IMR-90 (cell line): ENCODE measurements around the gene GPA33. TPM values are rescaled to one million over a fixed set of nuclear protein-coding genes. Genes with fewer than 3 reads are reported as not detected.

Source experiments
- ATAC-seq: fragments of 200-7000 bp; cut with Tn5 transposase; 2 replicates; pipeline ENCODE4 v1.9.1; 2020; ENCODE audit warnings: low read depth, mild to moderate bottlenecking, moderate library complexity
- BruUV-seq: library from RNA; stranded (reverse); fragments of 400-500 nt; replicated peaks from 2 replicates; lab custom pipeline; 2021; lab: Mats Ljungman, UMichigan
- CTCF ChIA-PET: fragments of 300-600 bp; formaldehyde crosslinking; extraction: SDS; loops from one replicate; lab custom pipeline; 2021; ENCODE audit warnings: antibody characterized with exemption; lab: Yijun Ruan, JAX
- POLR2A ChIA-PET: fragments of 300-600 bp; sonication (Branson Sonifier 250); formaldehyde crosslinking; loops from one replicate; lab custom pipeline; 2022; ENCODE audit warnings: antibody characterized with exemption; ENCODE audit not compliant: unreplicated experiment; lab: Charles Lee
- DNase-seq: peaks from one replicate; pipeline ENCODE4 v3.0.0; 2013
- H2AFZ ChIP-seq: replicated peaks from 2 replicates; pipeline ENCODE3; 2013; ENCODE audit warnings: low read length, mild to moderate bottlenecking; ENCODE audit not compliant: poor library complexity
- H2AK5ac ChIP-seq: 2 replicates; pipeline ENCODE4 v1.6.1; 2013; ENCODE audit warnings: low read depth, low read length, inconsistent platforms
- H2AK9ac ChIP-seq: replicated peaks from 2 replicates; pipeline ENCODE3; 2013; ENCODE audit warnings: mild to moderate bottlenecking, low read depth, low read length, moderate library complexity; ENCODE audit not compliant: poor library complexity
- H2BK120ac ChIP-seq: 2 replicates; pipeline ENCODE4 v1.6.1; 2013; ENCODE audit warnings: low read depth, low read length, inconsistent platforms
- H2BK15ac ChIP-seq: 3 replicates; pipeline ENCODE4 v1.6.1; 2013; ENCODE audit warnings: low read depth, low read length, inconsistent platforms
- H2BK20ac ChIP-seq: 2 replicates; pipeline ENCODE4 v1.6.1; 2013; ENCODE audit warnings: low read depth, mild to moderate bottlenecking, inconsistent platforms, low read length, moderate library complexity
- H2BK5ac ChIP-seq: 2 replicates; pipeline ENCODE4 v1.6.1; 2013; ENCODE audit warnings: mild to moderate bottlenecking, low read depth, low read length, inconsistent platforms; ENCODE audit not compliant: poor library complexity, severe bottlenecking
- H3K14ac ChIP-seq: replicated peaks from 2 replicates; pipeline ENCODE4 v1.6.1; 2013; ENCODE audit warnings: low read depth, low read length, inconsistent platforms
- H3K18ac ChIP-seq: 2 replicates; pipeline ENCODE4 v1.6.1; 2013; ENCODE audit warnings: low read depth, low read length, control low read depth
- H3K23ac ChIP-seq: 2 replicates; pipeline ENCODE4 v1.6.1; 2013; ENCODE audit warnings: low read depth, low read length, inconsistent platforms
- H3K27ac ChIP-seq: 2 replicates; pipeline ENCODE4 v1.5.1; 2013; ENCODE audit warnings: mild to moderate bottlenecking, control low read depth, low read length; ENCODE audit not compliant: insufficient read depth
- H3K27me3 ChIP-seq: 2 replicates; pipeline ENCODE4 v1.6.1; 2013; ENCODE audit warnings: low read length; ENCODE audit not compliant: control insufficient read depth, insufficient read depth
- H3K36me3 ChIP-seq: 2 replicates; pipeline ENCODE4 v1.6.1; 2013; ENCODE audit warnings: low read length, mixed read lengths; ENCODE audit not compliant: control insufficient read depth, insufficient read depth
- H3K4ac ChIP-seq: 2 replicates; pipeline ENCODE4 v1.6.1; 2013; ENCODE audit warnings: low read depth, low read length, inconsistent platforms
- H3K4me1 ChIP-seq: 2 replicates; pipeline ENCODE4 v1.6.1; 2013; ENCODE audit warnings: low read length, mixed read lengths; ENCODE audit not compliant: control insufficient read depth, insufficient read depth
- H3K4me2 ChIP-seq: 2 replicates; pipeline ENCODE4 v1.6.1; 2013; ENCODE audit warnings: low read depth, mild to moderate bottlenecking, control low read depth, low read length, moderate library complexity
- H3K4me3 ChIP-seq: 2 replicates; pipeline ENCODE4 v1.5.1; 2013; ENCODE audit warnings: low read depth, mild to moderate bottlenecking, control low read depth, low read length, moderate library complexity; ENCODE audit not compliant: insufficient read depth
- H3K56ac ChIP-seq: 2 replicates; pipeline ENCODE4 v1.6.1; 2013; ENCODE audit warnings: low read length, inconsistent platforms; ENCODE audit not compliant: insufficient read depth; ENCODE audit errors: extremely low read depth
- H3K79me1 ChIP-seq, 2 experiments: 2 replicates each; pipeline ENCODE4 v1.6.1; 2013; ENCODE audit warnings: low read length in 2 of 2, inconsistent platforms in 1 of 2, low read depth in 1 of 2
- H3K9ac ChIP-seq: 2 replicates; pipeline ENCODE4 v1.6.1; 2013; ENCODE audit warnings: low read depth, low read length, control low read depth
- H3K9me1 ChIP-seq: 2 replicates; pipeline ENCODE4 v1.6.1; 2013; ENCODE audit warnings: low read length, inconsistent platforms; ENCODE audit not compliant: insufficient read depth
- H3K9me3 ChIP-seq: 2 replicates; pipeline ENCODE4 v1.6.1; 2013; ENCODE audit warnings: low read length; ENCODE audit not compliant: control insufficient read depth, insufficient read depth
- H4K20me1 ChIP-seq: 2 replicates; pipeline ENCODE4 v1.6.1; 2013; ENCODE audit warnings: low read length, inconsistent platforms; ENCODE audit not compliant: insufficient read depth
- H4K5ac ChIP-seq: 2 replicates; pipeline ENCODE4 v1.6.1; 2013; ENCODE audit warnings: mild to moderate bottlenecking, low read depth, low read length, control low read depth
- H4K8ac ChIP-seq, 2 experiments: 2 replicates each; pipeline ENCODE4 v1.6.1; 2013; ENCODE audit warnings: low read depth in 2 of 2, low read length in 2 of 2, control low read depth in 1 of 2, inconsistent platforms in 1 of 2
- H4K91ac ChIP-seq: 2 replicates; pipeline ENCODE4 v1.6.1; 2013; ENCODE audit warnings: low read depth, low read length, inconsistent platforms; ENCODE audit not compliant: insufficient read depth
- MXI1 ChIP-seq: IDR thresholded peaks from 2 replicates; pipeline ENCODE4 v1.6.1; 2012; ENCODE audit warnings: low read depth, mild to moderate bottlenecking, low read length, moderate library complexity, borderline replicate concordance
- RAD21 ChIP-seq: IDR thresholded peaks from 2 replicates; pipeline ENCODE4 v1.6.1; 2012; ENCODE audit warnings: low read length, improper control_type of control experiment
- WGBS, 2 experiments: methylation state at CpG; one replicate each; pipeline versions ENCODE4 v1.1.5 to v1.1.7; 2013; ENCODE audit warnings: missing lambda C conversion rate in 2 of 2; ENCODE audit not compliant: insufficient read length in 1 of 2; ENCODE audit errors: extremely low coverage in 2 of 2; 5-methylcytosine and 5-hydroxymethylcytosine counted together
- dilution Hi-C: fragments of 300-500 bp; cut with HindIII; formaldehyde crosslinking; loops from one replicate; pipeline ENCODE4 v1.14.3; 2018; ENCODE audit warnings: low sequenced_read_pairs; ENCODE audit not compliant: unreplicated experiment
- in situ Hi-C: fragments of 300-500 bp; cut with MboI; formaldehyde crosslinking; loops from 3 replicates; pipeline ENCODE4 v1.14.3; 2019; ENCODE audit warnings: low sequenced_read_pairs, inconsistent platforms, mixed read lengths
- intact Hi-C: fragments of 100-400 bp; cut with micrococcal nuclease; formaldehyde crosslinking; loops from 2 replicates; pipeline ENCODE4 v1.10.0; 2022
- polyA plus RNA-seq, 3 experiments: library from polyadenylated mRNA; depleted of rRNA; stranded (reverse); fragments of >200 nt; gene quantifications; 2 replicates each; pipeline ENCODE4 v1.2.3, GENCODE V29; 2012; ENCODE audit warnings: low replicate concordance in 1 of 3
- total RNA-seq: library from RNA; depleted of rRNA; stranded (reverse); fragments of >200 nt; gene quantifications from 2 replicates; pipeline ENCODE4 v1.2.3, GENCODE V29; 2012
- TF ChIP-seq, protein P1 (sequence below): fragments of 150-350 bp; IDR thresholded peaks from 2 replicates; pipeline ENCODE4 v1.6.1; 2017; ENCODE audit warnings: mild to moderate bottlenecking, antibody characterized with exemption, low read length, low read depth
- TF ChIP-seq, protein P2 (sequence below): conservative IDR thresholded peaks from 2 replicates; pipeline ENCODE4 v1.5.1; 2012; ENCODE audit warnings: mild to moderate bottlenecking, low read depth, low read length, improper control_type of control experiment

Gene GPA33
- total and polyA plus RNA-seq, 2 of the 4 experiments (the other 2 are of a cell fraction) = not detected

DNA sequence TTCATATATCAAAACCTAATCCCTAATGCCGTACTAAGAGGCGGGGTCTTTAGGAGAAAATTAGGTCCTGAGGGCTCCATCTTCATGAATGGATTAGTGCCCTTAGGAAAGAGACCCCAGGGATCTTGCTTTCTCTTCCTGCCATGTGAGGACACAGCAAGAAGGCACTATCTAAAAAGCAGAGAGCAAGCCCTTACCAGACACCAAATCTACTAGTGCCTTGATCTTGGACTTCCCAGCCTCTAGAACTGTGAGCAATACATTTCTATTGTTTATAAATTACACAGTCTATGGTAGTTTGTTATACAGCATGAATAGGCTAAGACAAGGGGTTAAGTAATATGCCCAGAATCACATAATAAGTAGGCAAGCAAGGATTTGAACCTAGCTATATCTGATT is 46.6 kb upstream of the GPA33 start:
- no peaks in the 10 kb centered on the region for H4K20me1 ChIP-seq
- H3K4me2 ChIP-seq = no peak overlapping the region
- DNase-seq = no peak
- no peak overlapping the region for H4K91ac ChIP-seq
- ChIA-PET POLR2A (no interaction called here), CTCF (interaction anchor here (1.0 kb wide), 1 partner anchor 419 kb away, joined by 3 read pairs; no protein-coding TSS in a partner anchor)
- no peak for ATAC-seq
- no peak overlapping the region for H2BK15ac ChIP-seq
- no peak overlapping the region for H3K18ac ChIP-seq
- H2AK9ac ChIP-seq = no peak overlapping the region
- peaks cover 1% of the 10 kb centered on the region; the same call in 1 of the 2 replicates for H3K27me3 ChIP-seq
- TF ChIP-seq, protein P1, sequence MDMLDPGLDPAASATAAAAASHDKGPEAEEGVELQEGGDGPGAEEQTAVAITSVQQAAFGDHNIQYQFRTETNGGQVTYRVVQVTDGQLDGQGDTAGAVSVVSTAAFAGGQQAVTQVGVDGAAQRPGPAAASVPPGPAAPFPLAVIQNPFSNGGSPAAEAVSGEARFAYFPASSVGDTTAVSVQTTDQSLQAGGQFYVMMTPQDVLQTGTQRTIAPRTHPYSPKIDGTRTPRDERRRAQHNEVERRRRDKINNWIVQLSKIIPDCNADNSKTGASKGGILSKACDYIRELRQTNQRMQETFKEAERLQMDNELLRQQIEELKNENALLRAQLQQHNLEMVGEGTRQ = no peak
- TF ChIP-seq RAD21 (no peak), MXI1 (no peak)
- TF ChIP-seq, protein P2, sequence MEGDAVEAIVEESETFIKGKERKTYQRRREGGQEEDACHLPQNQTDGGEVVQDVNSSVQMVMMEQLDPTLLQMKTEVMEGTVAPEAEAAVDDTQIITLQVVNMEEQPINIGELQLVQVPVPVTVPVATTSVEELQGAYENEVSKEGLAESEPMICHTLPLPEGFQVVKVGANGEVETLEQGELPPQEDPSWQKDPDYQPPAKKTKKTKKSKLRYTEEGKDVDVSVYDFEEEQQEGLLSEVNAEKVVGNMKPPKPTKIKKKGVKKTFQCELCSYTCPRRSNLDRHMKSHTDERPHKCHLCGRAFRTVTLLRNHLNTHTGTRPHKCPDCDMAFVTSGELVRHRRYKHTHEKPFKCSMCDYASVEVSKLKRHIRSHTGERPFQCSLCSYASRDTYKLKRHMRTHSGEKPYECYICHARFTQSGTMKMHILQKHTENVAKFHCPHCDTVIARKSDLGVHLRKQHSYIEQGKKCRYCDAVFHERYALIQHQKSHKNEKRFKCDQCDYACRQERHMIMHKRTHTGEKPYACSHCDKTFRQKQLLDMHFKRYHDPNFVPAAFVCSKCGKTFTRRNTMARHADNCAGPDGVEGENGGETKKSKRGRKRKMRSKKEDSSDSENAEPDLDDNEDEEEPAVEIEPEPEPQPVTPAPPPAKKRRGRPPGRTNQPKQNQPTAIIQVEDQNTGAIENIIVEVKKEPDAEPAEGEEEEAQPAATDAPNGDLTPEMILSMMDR = no peak
- in situ Hi-C loops = no loop called here
- H2AFZ ChIP-seq = no peak overlapping the region
- H2BK5ac ChIP-seq = no peak overlapping the region
- H2BK20ac ChIP-seq = no peak overlapping the region
- no peaks in the 10 kb centered on the region for H3K36me3 ChIP-seq
- no peaks in the 10 kb centered on the region for H3K9me3 ChIP-seq
- H2BK120ac ChIP-seq = no peak overlapping the region
- no peak overlapping the region for H3K14ac ChIP-seq
- H3K56ac ChIP-seq = no peak overlapping the region
- H3K23ac ChIP-seq = no peak overlapping the region
- H3K4ac ChIP-seq = no peak overlapping the region
- WGBS, 2 experiments = no CpG with 5 or more reads among the region's 2 CpGs
- H2AK5ac ChIP-seq = no peak overlapping the region
- H3K4me1 ChIP-seq = no peaks in the 10 kb centered on the region
- H3K4me3 ChIP-seq = no peak overlapping the region
- no TSS peak for BruUV-seq
- H3K9ac ChIP-seq = no peak overlapping the region
- intact Hi-C loops = no loop called here
- no peak overlapping the region for H3K27ac ChIP-seq
- dilution Hi-C loops = no loop called here
- H4K8ac ChIP-seq = no peak overlapping the region
- no peaks in the 10 kb centered on the region for H3K79me1 ChIP-seq
- H4K5ac ChIP-seq = no peak overlapping the region
- no peaks in the 10 kb centered on the region for H3K9me1 ChIP-seq
